ENCODE results near the gene TXNDC2. TPM values are rescaled to one million over a fixed set of nuclear protein-coding genes. Genes with fewer than 3 reads are reported as not detected.

Gene TXNDC2
- total RNA-seq, 1 experiment from 2014 or later, result 0.12 TPM

- Histone ChIP-seq H3K4me2 (ENCODE audit: low read length) (no peak overlapping the region), H3K27ac (ENCODE audit: low read depth, low read length) (no peak overlapping the region), H3K36me3 (ENCODE audit: control insufficient read depth in 1 of 2, insufficient read depth in 2 of 2, low read length in 2 of 2) (no peaks in the 10 kb centered on the region), H3K9ac (ENCODE audit: low read length) (no peak overlapping the region), H4K20me1 (ENCODE audit: insufficient read depth) (no peaks in the 10 kb centered on the region), H3K4me3 (replicated peaks in 1 of 2; ENCODE audit: low read depth in 1 of 2, low read length in 2 of 2) (no peak overlapping the region), H3K27me3 (ENCODE audit: insufficient read depth, low read length) (no peaks in the 10 kb centered on the region), H3K79me2 (ENCODE audit: insufficient read depth, low read length) (no peaks in the 10 kb centered on the region), H3K9me2 (ENCODE audit: insufficient read depth) (no peaks in the 10 kb centered on the region), H3K4me1 (ENCODE audit: control insufficient read depth in 1 of 2, insufficient read depth in 2 of 2, low read length in 2 of 2) (peaks cover 32 to 47% of the 10 kb centered on the region in 2 experiments), H3K9me3 (ENCODE audit: control insufficient read depth in 1 of 2, insufficient read depth in 1 of 2, low read depth in 1 of 2, low read length in 2 of 2) (peaks cover 6 to 11% of the 10 kb centered on the region in 2 experiments; a peak in 2 of 4 replicates), H2AFZ (ENCODE audit: low read depth, low read length, poor library complexity, severe bottlenecking) (no peak overlapping the region)
- no peak for ATAC-seq
- BruUV-seq (replicated peaks), result no TSS peak
- DNase-seq (ENCODE audit: low read depth, low spot score), result no peak
- ChIA-PET POLR2A (no interaction called here), RAD21 (ENCODE audit: low non-redundant PET in 1 of 2, low total read pairs in 2 of 2, uncharacterized antibody in 2 of 2, unreplicated experiment in 2 of 2) (no interaction called here), CTCF (no interaction called here)
- intact Hi-C loops (cut with micrococcal nuclease), result no loop called here
- TF ChIP-seq EZH2phosphoT487 (IDR thresholded peaks at IDR 0.05; ENCODE audit: borderline replicate concordance) (no peak), JUND (IDR thresholded peaks at IDR 0.05) (no peak), SIN3A (IDR thresholded peaks at IDR 0.05; ENCODE audit: low read depth) (no peak), CBX3 (IDR thresholded peaks at IDR 0.05; ENCODE audit: low read depth) (no peak)
- TF ChIP-seq, protein P1, sequence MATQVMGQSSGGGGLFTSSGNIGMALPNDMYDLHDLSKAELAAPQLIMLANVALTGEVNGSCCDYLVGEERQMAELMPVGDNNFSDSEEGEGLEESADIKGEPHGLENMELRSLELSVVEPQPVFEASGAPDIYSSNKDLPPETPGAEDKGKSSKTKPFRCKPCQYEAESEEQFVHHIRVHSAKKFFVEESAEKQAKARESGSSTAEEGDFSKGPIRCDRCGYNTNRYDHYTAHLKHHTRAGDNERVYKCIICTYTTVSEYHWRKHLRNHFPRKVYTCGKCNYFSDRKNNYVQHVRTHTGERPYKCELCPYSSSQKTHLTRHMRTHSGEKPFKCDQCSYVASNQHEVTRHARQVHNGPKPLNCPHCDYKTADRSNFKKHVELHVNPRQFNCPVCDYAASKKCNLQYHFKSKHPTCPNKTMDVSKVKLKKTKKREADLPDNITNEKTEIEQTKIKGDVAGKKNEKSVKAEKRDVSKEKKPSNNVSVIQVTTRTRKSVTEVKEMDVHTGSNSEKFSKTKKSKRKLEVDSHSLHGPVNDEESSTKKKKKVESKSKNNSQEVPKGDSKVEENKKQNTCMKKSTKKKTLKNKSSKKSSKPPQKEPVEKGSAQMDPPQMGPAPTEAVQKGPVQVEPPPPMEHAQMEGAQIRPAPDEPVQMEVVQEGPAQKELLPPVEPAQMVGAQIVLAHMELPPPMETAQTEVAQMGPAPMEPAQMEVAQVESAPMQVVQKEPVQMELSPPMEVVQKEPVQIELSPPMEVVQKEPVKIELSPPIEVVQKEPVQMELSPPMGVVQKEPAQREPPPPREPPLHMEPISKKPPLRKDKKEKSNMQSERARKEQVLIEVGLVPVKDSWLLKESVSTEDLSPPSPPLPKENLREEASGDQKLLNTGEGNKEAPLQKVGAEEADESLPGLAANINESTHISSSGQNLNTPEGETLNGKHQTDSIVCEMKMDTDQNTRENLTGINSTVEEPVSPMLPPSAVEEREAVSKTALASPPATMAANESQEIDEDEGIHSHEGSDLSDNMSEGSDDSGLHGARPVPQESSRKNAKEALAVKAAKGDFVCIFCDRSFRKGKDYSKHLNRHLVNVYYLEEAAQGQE (IDR thresholded peaks at IDR 0.05; ENCODE audit: low read depth), result no peak
Observed at GRCh38 chr18:9866627-9867026, 19.1 kb upstream of the TXNDC2 start.

GRCh38 chr18:9867071-9867594, 18.6 kb upstream of the TXNDC2 start:
- no peak for ATAC-seq
- no peak overlapping the region for H3K27ac ChIP-seq (ENCODE audit: low read depth, low read length)
- no TSS peak for BruUV-seq (replicated peaks)
- DNase-seq (ENCODE audit: low read depth, low spot score), result no peak
- H3K27me3 ChIP-seq (ENCODE audit: insufficient read depth, low read length), result no peaks in the 10 kb centered on the region
- H3K9me3 ChIP-seq (ENCODE audit: control insufficient read depth in 1 of 2, insufficient read depth in 1 of 2, low read depth in 1 of 2, low read length in 2 of 2), result peaks cover 6 to 11% of the 10 kb centered on the region in 2 experiments; a peak in 2 of 4 replicates
- no peak overlapping the region for H2AFZ ChIP-seq (ENCODE audit: low read depth, low read length, poor library complexity, severe bottlenecking)
- POLR2A ChIA-PET, result no interaction called here
- no peaks in the 10 kb centered on the region for H3K9me2 ChIP-seq (ENCODE audit: insufficient read depth)
- H4K20me1 ChIP-seq (ENCODE audit: insufficient read depth), result no peaks in the 10 kb centered on the region
- intact Hi-C loops (cut with micrococcal nuclease), result no loop called here
- no peak overlapping the region for H3K4me2 ChIP-seq (ENCODE audit: low read length)
- peaks cover 33 to 52% of the 10 kb centered on the region in 2 experiments for H3K4me1 ChIP-seq (ENCODE audit: control insufficient read depth in 1 of 2, insufficient read depth in 2 of 2, low read length in 2 of 2)
- TF ChIP-seq POLR2A (IDR thresholded peaks at IDR 0.05; ENCODE audit: borderline replicate concordance, extremely low read depth, insufficient read depth, insufficient read length) (no peak), TCF7L2 (IDR thresholded peaks at IDR 0.05; ENCODE audit: borderline replicate concordance, extremely low read depth, insufficient read depth, insufficient read length) (no peak), EGR1 (IDR thresholded peaks at IDR 0.05; ENCODE audit: low read depth) (no peak), SRF (IDR thresholded peaks at IDR 0.05; ENCODE audit: low read depth) (no peak), JUND (IDR thresholded peaks at IDR 0.05) (no peak), ATF3 (IDR thresholded peaks at IDR 0.05) (no peak), ZFX (IDR thresholded peaks at IDR 0.05) (no peak)
- RAD21 ChIA-PET (ENCODE audit: low non-redundant PET in 1 of 2, low total read pairs in 2 of 2, uncharacterized antibody in 2 of 2, unreplicated experiment in 2 of 2), result no interaction called here
- H3K79me2 ChIP-seq (ENCODE audit: insufficient read depth, low read length), result no peaks in the 10 kb centered on the region
- H3K9ac ChIP-seq (ENCODE audit: low read length), result no peak overlapping the region
- H3K36me3 ChIP-seq (ENCODE audit: control insufficient read depth in 1 of 2, insufficient read depth in 2 of 2, low read length in 2 of 2), result no peaks in the 10 kb centered on the region
- CTCF ChIA-PET, result no interaction called here
- no peak overlapping the region for H3K4me3 ChIP-seq (replicated peaks in 1 of 2; ENCODE audit: low read depth in 1 of 2, low read length in 2 of 2)

All from HCT116 (cell line).